Left renal pelvis (tissue), 4 donors: Measurements from ENCODE around the gene TMEM184A. TPM values are rescaled to one million over a fixed set of nuclear protein-coding genes. Genes with fewer than 3 reads are reported as not detected.

Experiments
- DNase-seq, 4 donors: peaks; one replicate each; pipeline ENCODE4 v3.0.0-alpha.2; 2013; ENCODE audit warnings: low read depth in 4 of 4, low spot score in 3 of 4
- polyA plus RNA-seq, 4 donors: library from polyadenylated mRNA; unstranded; fragments of 120-200 nt; gene quantifications; one replicate each; pipeline ENCODE4 v1.2.1, GENCODE V29; 2013; ENCODE audit not compliant: insufficient read length in 4 of 4

Gene TMEM184A
- polyA plus RNA-seq = 10 to 100 TPM in 1 of 4 donors, 1 to 10 TPM in 2, under 1 TPM in 1; 0.31 to 10.7 (median 5.8) TPM

DNA sequence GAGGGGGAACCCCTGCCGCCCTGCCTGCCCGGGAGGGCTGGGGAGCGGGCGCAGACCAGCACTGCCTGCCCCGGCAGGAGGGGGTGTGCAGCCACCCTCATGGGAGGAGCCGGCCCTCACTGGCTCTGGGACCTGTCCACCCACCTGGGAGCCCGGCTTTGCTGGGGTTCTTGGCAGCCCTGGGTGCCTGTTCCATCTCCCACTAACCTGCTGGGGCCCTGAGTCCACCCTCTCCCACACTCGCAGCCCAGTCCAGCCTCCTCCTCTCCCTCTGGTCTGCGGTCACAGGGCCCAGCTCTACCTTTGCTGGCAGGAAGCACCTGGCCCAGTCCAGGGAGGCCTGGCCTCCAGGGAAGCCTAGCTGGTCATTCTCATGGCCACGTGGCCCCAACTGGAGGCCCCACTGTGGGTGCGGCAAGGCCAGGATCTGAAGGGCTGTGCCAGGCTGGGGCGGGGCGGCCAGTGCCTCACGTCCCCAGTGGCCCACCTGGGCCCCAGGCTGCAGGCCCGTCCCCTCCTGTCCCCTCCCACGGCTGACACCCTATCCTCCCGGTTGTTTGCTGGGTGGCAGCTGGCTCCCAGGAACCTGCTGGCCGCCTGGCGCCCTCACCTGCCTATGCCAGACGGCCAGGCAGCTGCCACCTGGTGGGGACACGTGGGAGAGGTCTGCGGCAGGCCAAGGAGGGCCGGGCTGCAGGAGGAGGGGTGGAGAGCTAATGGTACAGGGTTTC is at the start of gene TMEM184A:
TMEM184A (minus strand) TSS at position 393 of the 731 bp plus-strand sequence. CDS start 721 bp downstream, outside the sequence.
- DNase-seq = peak in 1 of 4 donors; percentile 60

DNA sequence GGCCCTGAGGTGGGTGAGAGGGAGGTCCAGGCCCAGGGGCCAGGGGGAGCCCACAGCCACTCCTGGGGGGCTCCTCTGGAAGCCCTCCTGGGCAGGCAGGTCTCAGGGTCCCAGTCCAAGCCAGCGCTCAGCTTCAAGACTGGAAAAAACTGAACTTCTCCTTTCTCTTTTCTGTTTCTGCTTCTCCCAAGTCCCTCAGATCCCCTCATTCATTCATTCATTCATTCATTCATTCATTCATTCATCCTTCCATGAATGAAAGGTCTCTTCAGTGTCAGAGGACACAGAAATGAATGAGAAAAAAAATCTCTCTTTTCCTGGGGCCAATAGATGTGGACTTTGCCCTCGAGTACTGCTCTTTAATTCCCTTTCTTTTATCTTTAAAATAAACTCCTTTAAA is 48.4 kb upstream of the TMEM184A start:
- no peak for DNase-seq

DNA sequence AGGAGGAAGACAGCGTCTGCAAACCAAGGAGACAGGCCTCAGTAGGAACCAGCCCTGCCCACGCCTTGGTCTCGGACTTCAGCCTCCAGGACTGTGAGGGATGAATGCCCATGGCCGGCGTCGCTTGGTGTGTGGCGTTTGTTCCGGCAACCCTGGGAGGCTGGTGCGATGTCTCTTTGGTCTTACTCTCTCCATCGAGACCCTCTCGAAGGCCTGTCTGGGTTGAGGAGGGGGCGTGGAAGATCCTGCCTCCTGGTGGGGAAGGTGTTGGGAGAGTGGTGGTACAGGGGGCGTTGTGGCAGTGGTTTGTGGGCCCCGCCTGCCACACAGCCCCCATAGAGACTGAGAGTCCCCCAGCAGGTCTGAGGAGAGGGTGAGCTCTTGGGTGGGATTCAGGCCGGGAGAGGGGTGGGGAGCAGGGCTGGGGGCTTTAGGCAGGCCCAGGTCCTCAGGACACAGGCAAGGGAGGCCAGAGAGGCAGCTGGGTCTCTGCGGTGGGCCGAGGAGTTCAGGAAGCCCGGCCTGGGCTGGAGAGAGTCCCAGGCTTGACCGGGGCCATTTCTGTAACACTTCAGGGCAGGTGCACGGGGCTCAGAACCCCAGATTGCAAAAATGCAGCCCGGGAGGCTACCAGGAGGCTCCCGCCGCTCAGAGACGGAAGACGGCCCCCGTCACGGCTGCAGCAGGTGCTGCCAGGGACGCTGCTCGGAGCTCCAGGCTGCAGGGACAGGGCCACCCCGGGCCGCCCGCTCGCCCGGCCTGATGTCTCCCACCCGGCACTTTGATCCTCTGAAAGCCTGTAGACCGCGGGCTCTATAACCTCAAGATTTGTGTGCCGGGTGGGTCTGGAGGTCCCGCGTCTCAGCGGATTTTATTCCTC is 47.6 kb upstream of the TMEM184A start:
- no peak for DNase-seq

GRCh38 chr7:1602386-1602785 is 46.4 kb upstream of the TMEM184A start:
- no peak for DNase-seq

DNA sequence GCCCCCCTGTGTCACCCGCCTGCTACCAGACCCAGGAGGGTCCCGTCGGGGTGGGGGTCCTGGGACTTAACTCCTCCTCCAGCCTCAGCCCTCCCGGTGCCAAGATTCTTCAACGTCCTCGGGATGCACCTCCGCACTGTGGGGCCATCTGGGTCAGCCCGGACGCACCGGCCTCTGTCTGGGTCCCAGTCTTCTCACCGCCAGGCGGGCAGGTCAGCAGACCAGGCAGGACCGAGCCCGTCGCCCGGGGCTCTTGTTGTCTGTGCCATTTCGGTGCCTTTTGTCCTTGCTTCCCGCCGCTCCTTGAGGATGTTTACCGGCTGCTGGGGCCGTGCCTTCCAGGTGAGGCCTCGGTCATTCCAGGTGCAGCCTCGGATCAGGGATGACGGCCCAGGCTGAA is 46.0 kb upstream of the TMEM184A start:
- no peak for DNase-seq

DNA sequence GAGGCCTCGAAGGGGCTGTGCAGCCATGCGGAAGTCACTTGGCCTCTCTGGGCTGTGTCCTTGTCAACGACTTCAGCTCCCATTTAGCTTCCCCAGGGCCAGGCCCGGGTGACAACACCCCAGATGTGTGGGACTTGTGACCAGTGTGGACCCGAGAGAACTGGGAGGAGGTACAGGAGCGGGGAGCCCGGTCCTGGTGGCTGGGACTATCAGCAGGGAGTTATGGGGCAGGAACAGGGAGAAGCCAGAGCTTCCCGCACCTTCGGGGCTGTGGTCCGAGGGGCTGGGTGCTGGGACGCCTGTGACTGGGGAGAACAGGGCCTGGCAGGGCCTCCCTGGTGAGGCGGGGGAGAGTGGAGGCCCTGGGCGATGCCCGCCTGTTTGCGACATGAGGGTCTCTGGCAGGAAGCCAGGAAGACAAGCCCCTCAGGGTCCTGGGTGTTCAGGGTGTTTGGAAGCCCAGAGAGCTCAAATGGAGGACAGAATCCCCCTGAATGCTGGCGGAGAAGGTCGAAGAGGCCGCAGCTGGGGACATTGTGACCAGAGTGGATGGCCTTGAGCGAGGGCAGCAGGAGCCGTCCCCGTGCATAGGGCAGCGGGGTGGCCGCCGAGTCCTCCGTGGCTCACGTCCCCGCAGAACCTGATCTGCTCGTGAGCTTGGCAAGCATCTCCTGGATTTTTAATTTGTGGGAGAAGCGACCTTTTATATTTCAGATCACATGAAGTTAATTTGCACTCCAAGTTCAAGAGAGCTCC is 43.8 kb upstream of the TMEM184A start:
- DNase-seq = no peak

DNA sequence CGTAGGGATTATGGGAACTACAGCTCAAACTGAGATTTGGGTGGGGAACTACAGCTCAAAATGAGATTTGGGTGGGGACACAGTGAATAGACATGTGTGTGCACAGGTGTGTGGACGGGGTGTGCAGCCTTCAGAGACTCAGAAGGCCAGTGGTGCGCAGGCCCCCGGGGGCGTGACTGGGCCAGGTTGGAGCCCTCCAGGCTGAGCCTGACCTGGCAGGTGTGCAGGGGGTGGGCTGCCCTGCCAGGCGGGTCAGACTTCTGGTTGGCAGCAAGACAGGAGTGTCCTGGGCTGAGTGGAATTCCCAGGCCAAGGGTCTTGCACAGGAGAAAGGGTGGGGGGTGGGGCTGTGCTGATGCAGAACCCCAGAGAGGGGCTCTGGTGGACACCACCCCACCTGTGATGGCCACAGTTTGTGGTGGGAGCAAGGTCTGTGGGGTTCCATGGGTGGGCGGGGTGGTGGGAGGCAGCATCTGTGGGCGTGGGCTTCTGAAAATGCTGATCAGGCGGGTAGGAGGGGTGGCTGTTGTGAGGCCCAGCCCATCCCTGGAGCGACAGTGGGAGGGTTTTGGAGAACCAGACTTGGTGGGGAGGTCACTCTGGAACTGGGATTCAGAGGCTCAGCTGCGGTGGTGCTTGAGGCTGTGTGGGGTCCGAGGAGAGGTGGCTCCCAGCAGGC is 43.1 kb upstream of the TMEM184A start:
- no peak for DNase-seq

DNA sequence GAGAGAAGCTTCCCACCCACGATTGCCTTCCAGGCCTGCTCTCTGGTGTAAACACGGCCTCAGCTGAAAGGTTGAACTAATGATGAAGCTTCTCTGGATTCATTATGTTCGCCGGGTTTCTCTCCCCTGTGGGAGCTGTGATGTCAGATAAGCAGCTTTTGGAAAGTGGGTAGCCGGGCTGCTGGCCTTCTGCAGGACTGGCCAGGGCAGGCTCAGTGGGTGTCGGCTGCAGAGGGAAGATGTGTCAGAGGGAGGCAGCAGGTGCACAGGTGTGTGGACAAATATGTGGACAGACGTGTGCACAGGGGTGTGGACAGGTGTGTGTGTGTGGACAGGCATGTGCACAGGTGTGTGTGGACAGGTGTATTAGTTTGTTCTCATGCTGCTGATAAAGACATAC is 42.3 kb upstream of the TMEM184A start:
- no peak for DNase-seq

- DNase-seq = no peak
These were observed 41.8 kb upstream of the TMEM184A start for GRCh38 chr7:1597791-1598190.

DNA sequence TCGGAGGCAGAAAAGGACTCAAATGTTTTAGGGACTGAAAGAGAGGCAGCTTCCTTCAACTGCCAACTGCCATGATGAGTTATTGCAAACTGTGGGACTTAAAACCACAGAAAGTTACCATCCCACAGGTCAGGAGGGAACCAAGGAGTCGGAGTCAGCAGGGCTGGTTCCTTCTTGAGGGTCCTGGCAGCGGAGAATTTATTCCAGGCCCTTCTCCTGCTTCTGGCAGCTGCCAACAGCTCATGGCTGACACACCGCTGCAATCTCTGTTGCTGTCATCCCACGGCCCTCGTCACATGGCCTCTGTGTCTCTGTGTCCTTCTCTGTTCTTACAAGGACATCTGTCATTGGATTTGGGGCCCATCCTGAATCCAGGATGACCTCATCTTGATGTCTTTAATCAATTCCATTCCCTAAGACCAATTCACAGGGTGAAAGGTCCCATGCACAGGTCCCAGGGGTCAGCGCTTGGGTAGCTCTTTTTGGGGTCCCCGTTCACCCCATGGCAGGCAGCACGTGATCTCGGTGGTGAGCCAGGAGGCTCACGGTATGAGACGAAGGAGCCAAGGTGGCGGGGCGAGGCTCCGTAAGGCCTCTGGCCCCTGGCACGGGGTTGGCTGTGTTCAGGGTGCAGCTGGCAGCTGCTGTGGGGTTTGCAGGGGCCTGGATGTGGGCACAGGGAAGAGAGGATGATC is 41.2 kb upstream of the TMEM184A start:
- no peak for DNase-seq

- DNase-seq = no peak
These were observed 40.4 kb upstream of the TMEM184A start for GRCh38 chr7:1596181-1597043.

- DNase-seq = no peak
These were observed 39.6 kb upstream of the TMEM184A start for GRCh38 chr7:1595636-1596035.

DNA sequence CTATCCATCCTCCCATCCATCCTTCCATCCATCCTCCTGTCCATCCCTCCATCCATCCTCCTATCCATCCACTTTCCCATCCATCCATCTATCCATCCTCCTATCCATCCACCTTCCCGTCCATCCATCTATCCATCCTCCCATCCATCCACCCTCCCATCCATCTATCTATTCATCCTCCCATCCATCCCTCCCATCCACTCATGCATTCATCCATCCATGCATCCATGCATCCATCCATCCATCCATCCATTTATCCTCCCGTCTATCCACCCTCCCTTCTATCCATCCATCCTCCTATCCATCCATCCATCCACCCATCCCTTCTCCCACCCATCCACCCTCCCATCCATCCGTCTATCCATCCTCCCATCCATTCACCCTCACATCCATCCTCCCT is 39.0 kb upstream of the TMEM184A start:
- DNase-seq = no peak

GRCh38 chr7:1593904-1594421 is 38.0 kb upstream of the TMEM184A start:
- DNase-seq = no peak

DNA sequence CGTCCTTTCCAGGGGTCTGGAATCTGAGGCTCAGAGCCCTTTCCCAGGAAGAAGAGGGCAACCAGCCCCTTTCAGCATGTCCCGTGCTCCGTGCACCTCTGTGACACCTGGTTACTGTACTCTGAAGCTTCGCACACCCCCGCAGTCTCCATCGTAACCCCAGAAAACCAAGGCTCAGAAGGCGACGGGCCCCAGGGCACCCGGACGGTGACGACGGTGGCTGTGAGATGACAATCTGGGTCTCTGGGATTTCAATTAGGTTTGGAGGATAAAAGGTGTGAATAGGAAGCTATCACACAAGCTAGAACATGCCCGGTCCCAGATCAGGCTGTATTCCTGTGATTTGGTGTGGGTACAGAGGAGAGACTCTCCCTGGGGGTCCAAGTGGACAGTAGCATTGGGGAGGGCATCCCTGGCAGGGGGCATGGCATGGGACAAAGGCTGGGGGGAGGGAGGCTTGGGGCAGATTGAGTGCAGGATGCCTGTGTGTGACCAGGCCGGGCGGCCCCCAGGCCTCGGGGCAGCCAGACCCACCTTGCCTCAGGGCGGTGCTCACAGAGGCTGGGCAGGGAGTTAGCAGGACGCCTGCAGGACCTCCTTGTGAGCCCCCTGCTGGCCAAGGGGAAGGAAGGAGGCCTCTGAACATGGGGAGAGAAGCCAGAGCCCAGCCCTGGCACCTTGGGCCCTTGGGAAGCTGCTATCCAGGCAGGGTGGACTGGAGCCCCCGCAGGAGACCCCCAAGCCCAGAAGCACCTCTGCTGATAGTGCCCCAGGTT is 37.3 kb upstream of the TMEM184A start:
- no peak for DNase-seq

DNA sequence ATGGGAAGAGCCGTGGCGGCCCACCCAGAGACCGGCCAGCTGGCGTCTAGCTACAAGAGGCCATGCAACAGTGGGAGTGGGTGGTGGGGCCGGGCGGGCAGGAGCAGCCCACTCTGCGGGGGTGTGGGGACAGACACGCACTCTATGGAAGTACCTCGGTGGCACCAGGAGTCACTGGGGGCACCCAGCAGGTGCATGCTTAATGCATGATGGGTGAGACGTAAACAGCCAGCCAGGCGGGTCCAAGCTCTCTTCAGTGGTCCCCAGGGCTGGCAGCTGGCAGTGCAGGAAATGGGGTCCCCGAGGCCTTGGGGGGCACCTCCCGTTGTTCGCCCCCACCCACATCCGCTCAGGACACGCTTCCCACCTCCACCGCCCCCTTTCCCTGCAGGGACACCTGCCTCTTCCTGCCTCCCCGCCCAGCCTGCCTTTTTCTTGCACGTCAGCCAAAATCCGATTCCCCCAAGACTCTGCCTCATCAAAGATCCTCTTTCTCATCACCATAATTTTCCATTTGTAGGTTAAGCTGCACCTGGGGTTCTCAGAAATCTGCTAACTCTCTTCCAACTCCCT is 36.4 kb upstream of the TMEM184A start:
- no peak for DNase-seq

- no peak for DNase-seq
These were observed 35.9 kb upstream of the TMEM184A start for GRCh38 chr7:1591876-1592275.

GRCh38 chr7:1591396-1591795 is 35.4 kb upstream of the TMEM184A start:
- DNase-seq = no peak
